HepG2 (cell line): Measurements from ENCODE around the gene PSMD3. TPM values are rescaled to one million over a fixed set of nuclear protein-coding genes. Genes with fewer than 3 reads are reported as not detected.

Experiments
- ATF2 ChIP-seq: sonication (generic); formaldehyde crosslinking; IDR thresholded peaks from 2 replicates; pipeline ENCODE4 v1.4.0; 2020; ENCODE audit warnings: missing genetic modification reagents
- CENPX ChIP-seq: sonication (generic); formaldehyde crosslinking; IDR thresholded peaks from 2 replicates; pipeline ENCODE4 v1.9.0; 2021; ENCODE audit warnings: mild to moderate bottlenecking, missing genetic modification reagents, moderate library complexity
- FUBP1 ChIP-seq: sonication (generic); formaldehyde crosslinking; IDR thresholded peaks from 2 replicates; pipeline ENCODE4 v1.5.1; 2020; ENCODE audit warnings: missing genetic modification reagents, mild to moderate bottlenecking, borderline replicate concordance
- GATA4 ChIP-seq: sonication (generic); IDR thresholded peaks from 2 replicates; pipeline ENCODE4 v1.6.1; 2016; ENCODE audit warnings: antibody characterized with exemption, low read depth, borderline replicate concordance
- GLMP ChIP-seq: sonication (generic); formaldehyde crosslinking; IDR thresholded peaks from 2 replicates; pipeline ENCODE4 v1.9.0; 2021; ENCODE audit warnings: missing genetic modification reagents, mild to moderate bottlenecking, borderline replicate concordance
- HNF1A ChIP-seq, 2 experiments: sonication (generic) in 1 of 2; formaldehyde crosslinking in 1 of 2; IDR thresholded peaks; 2 replicates each; pipeline versions ENCODE4 v1.4.0 to v1.6.1; 2016 to 2020; ENCODE audit warnings: borderline replicate concordance in 1 of 2, low read depth in 1 of 2, mild to moderate bottlenecking in 1 of 2, missing genetic modification reagents in 1 of 2
- IRX3 ChIP-seq: sonication (generic); formaldehyde crosslinking; IDR thresholded peaks from 2 replicates; pipeline ENCODE4 v1.8.1; 2023; ENCODE audit warnings: mild to moderate bottlenecking, low read depth, missing genetic modification reagents, borderline replicate concordance
- KLF16 ChIP-seq, 2 experiments: sonication (generic) in 1 of 2; formaldehyde crosslinking in 1 of 2; IDR thresholded peaks; 2 replicates each; pipeline versions ENCODE4 v1.6.1 to v1.8.0; 2016 to 2023; ENCODE audit warnings: missing genetic modification reagents in 2 of 2, missing compliant biosample characterization in 1 of 2
- KLF6 ChIP-seq: IDR thresholded peaks from 2 replicates; pipeline ENCODE4 v1.8.0; 2016; ENCODE audit warnings: missing biosample characterization, missing genetic modification reagents
- POLR2AphosphoS2 ChIP-seq: IDR thresholded peaks from 2 replicates; pipeline ENCODE4 v1.6.1; 2011; ENCODE audit warnings: low read depth, low read length, improper control_type of control experiment
- RARA ChIP-seq: IDR thresholded peaks from 2 replicates; pipeline ENCODE4 v1.6.1; 2016; ENCODE audit warnings: missing genetic modification reagents, missing compliant biosample characterization
- SIX1 ChIP-seq: sonication (generic); formaldehyde crosslinking; IDR thresholded peaks from 2 replicates; pipeline ENCODE4 v1.4.0; 2020; ENCODE audit warnings: missing genetic modification reagents, borderline replicate concordance
- ZNF597 ChIP-seq: sonication (generic); formaldehyde crosslinking; IDR thresholded peaks from 2 replicates; pipeline ENCODE4 v1.5.0; 2020; ENCODE audit warnings: missing genetic modification reagents
- ZNF703 ChIP-seq: sonication (generic); formaldehyde crosslinking; IDR thresholded peaks from 2 replicates; pipeline ENCODE4 v1.5.1; 2020; ENCODE audit warnings: missing genetic modification reagents, mild to moderate bottlenecking, moderate library complexity, borderline replicate concordance
- ZNF781 ChIP-seq: sonication (generic); formaldehyde crosslinking; IDR thresholded peaks from 2 replicates; pipeline ENCODE4 v1.5.1; 2020; ENCODE audit warnings: borderline replicate concordance, mild to moderate bottlenecking, missing genetic modification reagents; ENCODE audit errors: not compliant biosample characterization
- ZNF878 ChIP-seq: sonication (generic); formaldehyde crosslinking; IDR thresholded peaks from 2 replicates; pipeline ENCODE4 v1.8.1; 2023; ENCODE audit warnings: mild to moderate bottlenecking, missing genetic modification reagents, moderate library complexity
- ZNF891 ChIP-seq: sonication (generic); formaldehyde crosslinking; IDR thresholded peaks from 2 replicates; pipeline ENCODE4 v1.5.0; 2020; ENCODE audit warnings: mild to moderate bottlenecking, missing genetic modification reagents
- ZSCAN31 ChIP-seq: sonication (generic); formaldehyde crosslinking; IDR thresholded peaks from 2 replicates; pipeline ENCODE4 v1.5.0; 2020; ENCODE audit warnings: low read depth, mild to moderate bottlenecking, missing genetic modification reagents
- polyA plus RNA-seq, 8 experiments: library from polyadenylated mRNA; depleted of rRNA in 3 of 8; stranded (reverse) in 7 of 8; unstranded in 1 of 8; fragments of >200 nt; fragmentation: Illumina TruSeq in 4 of 8; extraction: Trizol in 4 of 8; gene quantifications; 2 replicates each; pipeline versions ENCODE4 v1.2.1 to v1.2.3, GENCODE V29; 2011 to 2016; ENCODE audit warnings: low read depth in 4 of 8, missing spikeins in 1 of 8, mixed read lengths in 1 of 8; ENCODE audit not compliant: insufficient read depth in 1 of 8
- total RNA-seq, 5 experiments: library from RNA; depleted of rRNA; stranded (reverse); fragments of >200 nt; fragmentation: Illumina TruSeq; extraction: Trizol; gene quantifications; 2 replicates each; pipeline ENCODE4 v1.2.3, GENCODE V29; 2016; ENCODE audit warnings: low read depth in 1 of 5

Gene PSMD3
- total and polyA plus RNA-seq, 2 of the 13 experiments (the other 11 are each of a cell fraction or from before 2014, with no cell fraction given) = 97.4 to 146 TPM

- TF ChIP-seq FUBP1 (CRISPR knock-in tag) = no peak
- peak in 1 of 2 experiments; percentile 67; a peak in 1 of 4 replicates for TF ChIP-seq KLF16 (CRISPR knock-in tag; IDR thresholded peaks at IDR 0.05)
- no peak for TF ChIP-seq HNF1A (IDR thresholded peaks at IDR 0.05; ENCODE audit: low read depth)
- TF ChIP-seq HNF1A (CRISPR knock-in tag; IDR thresholded peaks at IDR 0.05; ENCODE audit: borderline replicate concordance) = no peak
- TF ChIP-seq POLR2AphosphoS2 = no peak
- TF ChIP-seq ATF2 (CRISPR knock-in tag) = peak; percentile 58; the same call in 1 of the 2 replicates
- TF ChIP-seq ZNF703 = no peak
- no peak for TF ChIP-seq ZNF878 (CRISPR knock-in tag)
- TF ChIP-seq ZNF781 (CRISPR knock-in tag) = no peak
- TF ChIP-seq ZNF891 (CRISPR knock-in tag) = no peak
- TF ChIP-seq ZSCAN31 (CRISPR knock-in tag) = no peak
- no peak for TF ChIP-seq GLMP
- TF ChIP-seq GATA4 = no peak
- TF ChIP-seq SIX1 = no peak
- no peak for TF ChIP-seq IRX3 (CRISPR knock-in tag)
- TF ChIP-seq CENPX (CRISPR knock-in tag) = no peak
- no peak for TF ChIP-seq RARA (CRISPR knock-in tag)
- TF ChIP-seq KLF6 (CRISPR knock-in tag) = 0 out of 2 replicates have a peak, but pooled peaks have one; percentile 49
- TF ChIP-seq ZNF597 (CRISPR knock-in tag) = no peak
These were observed 58.4 kb downstream of the PSMD3 start (continued) for GRCh38 chr17:40038882-40039513.
